Adrenal gland (tissue), 12 donors: Measurements from ENCODE around the gene STARD7. TPM values are rescaled to one million over a fixed set of nuclear protein-coding genes. Genes with fewer than 3 reads are reported as not detected.

Experiments used
- DNase-seq, 7 donors: peaks; one replicate each; pipeline ENCODE4 v3.0.0-alpha.2; 2019 to 2020
- H3K27ac ChIP-seq, 5 donors: fragments of 200-600 bp; sonication (generic) in 4 of 5; 1 replicate in 3 of 5; 2 replicates in 2 of 5; pipeline versions ENCODE4 v1.5.1 to v1.8.0; 2016 to 2020; ENCODE audit warnings: mild to moderate bottlenecking in 1 of 5
- H3K27me3 ChIP-seq: fragments of 200-600 bp; 2 replicates; pipeline ENCODE4 v1.8.0; 2021
- H3K36me3 ChIP-seq, 2 donors: fragments of 200-600 bp; replicated peaks in 1 of 2; 1 replicate in 1 of 2; 2 replicates in 1 of 2; pipeline versions ENCODE4 v1.5.1 to v1.8.0; 2018 to 2022
- H3K4me1 ChIP-seq, 2 donors: fragments of 200-600 bp; replicated peaks in 1 of 2; 1 replicate in 1 of 2; 2 replicates in 1 of 2; pipeline versions ENCODE4 v1.5.1 to v1.8.0; 2018 to 2021
- H3K4me3 ChIP-seq, 4 donors: fragments of 200-600 bp; sonication (generic) in 3 of 4; one replicate each; pipeline ENCODE4 v1.5.1; 2016 to 2018
- H3K9me3 ChIP-seq, 3 donors: fragments of 200-600 bp; sonication (generic) in 1 of 3; replicated peaks in 1 of 3; 1 replicate in 2 of 3; 2 replicates in 1 of 3; pipeline versions ENCODE4 v1.5.1 to v1.8.0; 2016 to 2021
- POLR2A ChIP-seq, 2 donors: fragments of 450-650 bp; IDR thresholded peaks; one replicate each; pipeline ENCODE4 v1.6.1; 2017; ENCODE audit warnings: antibody characterized with exemption in 2 of 2, mild to moderate bottlenecking in 2 of 2, moderate library complexity in 1 of 2
- WGBS, 4 donors: extraction: QIAGEN DNeasy Blood & Tissue Kit in 2 of 4; methylation state at CpG; one replicate each; pipeline versions ENCODE4 v1.1.5 to v1.1.7; 2013 to 2017; 5-methylcytosine and 5-hydroxymethylcytosine counted together
- intact Hi-C, 2 donors: fragments of 100-400 bp; cut with DNase I; formaldehyde crosslinking; loops; one replicate each; pipeline versions ENCODE4 v1.14.1 to v1.15.0; 2022 to 2023
- polyA plus RNA-seq, 3 donors: library from polyadenylated mRNA; stranded (reverse); fragments of 200-250 nt in 2 of 3; fragments of 350-450 nt in 1 of 3; fragmentation: Illumina TruSeq in 1 of 3; extraction: RNeasy Lipid Tissue Mini Kit (QIAGEN cat#74804) in 1 of 3; gene quantifications; one replicate each; pipeline ENCODE4 v1.2.3, GENCODE V29; 2013 to 2014
- total RNA-seq, 9 donors: library from RNA; depleted of rRNA in 4 of 9; stranded (reverse); fragments of >200 nt in 4 of 9; fragments of 120-200 nt in 1 of 9; fragmentation: NEBNext Ultra II Directional in 1 of 9; extraction: Animal tissue kit (Norgen Biotek cat#: 25700) in 1 of 9; gene quantifications; one replicate each; pipeline versions ENCODE4 v1.1.0 to v1.2.4, GENCODE V29; 2013 to 2023
- TF ChIP-seq, protein P1 (sequence below), 6 experiments: fragments of 450-650 bp in 4 of 6; fragments of 200-600 bp in 2 of 6; sonication (generic) in 1 of 6; IDR thresholded peaks; 1 replicate in 5 of 6; 2 replicates in 1 of 6; pipeline versions ENCODE4 v1.5.1 to v1.8.0; 2016 to 2021; ENCODE audit warnings: antibody characterized with exemption in 6 of 6, mild to moderate bottlenecking in 2 of 6, moderate library complexity in 1 of 6
- donor health status: healthy with polysubstance abuse.
- donor health status: Bipolar disorder and iron deficiency.
- donor health status: DM: yes; HTN: yes; CAD: no.
- donor health status: DM: no; HTN: no; CAD: no.
- donor health status: DM: no; HTN: no; CAD: no.
- donor health status: DM: yes; HTN: yes; CAD: no.

STARD7 gene
- total and polyA plus RNA-seq, 12 donors, result 37.8 to 209 (median 160) TPM

DNA sequence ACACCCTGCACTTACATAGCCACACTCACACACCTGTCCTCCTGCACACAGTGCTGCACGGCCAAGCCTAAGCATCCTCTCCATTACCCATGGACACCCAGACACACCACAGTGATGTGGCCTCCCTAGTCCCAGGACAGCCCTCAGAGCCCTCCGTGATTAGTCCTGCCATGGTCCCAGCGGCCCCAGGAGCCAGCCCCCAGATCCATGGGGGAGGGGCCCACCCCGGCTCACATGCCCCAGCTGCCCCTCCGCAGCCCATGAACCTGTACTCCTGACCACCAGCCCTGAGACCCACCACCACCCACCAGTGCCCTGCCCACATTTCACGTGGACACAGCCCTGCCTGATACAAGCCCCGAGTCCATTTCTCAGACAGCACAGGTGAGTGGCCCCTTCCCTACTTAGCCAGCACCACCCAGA, 55.3 kb downstream of the STARD7 start:
- 83 to 92% (median 90%) methylated on average over 1 to 7 of the region's 7 CpGs for WGBS, 4 donors
- Histone ChIP-seq H3K4me3 (no peak overlapping the region), H3K9me3 (no peaks in the 10 kb centered on the region), H3K4me1 (no peaks in the 10 kb centered on the region), H3K27ac (no peak overlapping the region), H3K27me3 (no peaks in the 10 kb centered on the region), H3K36me3 (no peaks in the 10 kb centered on the region)
- TF ChIP-seq POLR2A (IDR thresholded peaks at IDR 0.05), result no peak
- TF ChIP-seq, protein P1, sequence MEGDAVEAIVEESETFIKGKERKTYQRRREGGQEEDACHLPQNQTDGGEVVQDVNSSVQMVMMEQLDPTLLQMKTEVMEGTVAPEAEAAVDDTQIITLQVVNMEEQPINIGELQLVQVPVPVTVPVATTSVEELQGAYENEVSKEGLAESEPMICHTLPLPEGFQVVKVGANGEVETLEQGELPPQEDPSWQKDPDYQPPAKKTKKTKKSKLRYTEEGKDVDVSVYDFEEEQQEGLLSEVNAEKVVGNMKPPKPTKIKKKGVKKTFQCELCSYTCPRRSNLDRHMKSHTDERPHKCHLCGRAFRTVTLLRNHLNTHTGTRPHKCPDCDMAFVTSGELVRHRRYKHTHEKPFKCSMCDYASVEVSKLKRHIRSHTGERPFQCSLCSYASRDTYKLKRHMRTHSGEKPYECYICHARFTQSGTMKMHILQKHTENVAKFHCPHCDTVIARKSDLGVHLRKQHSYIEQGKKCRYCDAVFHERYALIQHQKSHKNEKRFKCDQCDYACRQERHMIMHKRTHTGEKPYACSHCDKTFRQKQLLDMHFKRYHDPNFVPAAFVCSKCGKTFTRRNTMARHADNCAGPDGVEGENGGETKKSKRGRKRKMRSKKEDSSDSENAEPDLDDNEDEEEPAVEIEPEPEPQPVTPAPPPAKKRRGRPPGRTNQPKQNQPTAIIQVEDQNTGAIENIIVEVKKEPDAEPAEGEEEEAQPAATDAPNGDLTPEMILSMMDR (IDR thresholded peaks at IDR 0.05), result no peak
- no peak for DNase-seq
- intact Hi-C loops, result no loop called here

DNA sequence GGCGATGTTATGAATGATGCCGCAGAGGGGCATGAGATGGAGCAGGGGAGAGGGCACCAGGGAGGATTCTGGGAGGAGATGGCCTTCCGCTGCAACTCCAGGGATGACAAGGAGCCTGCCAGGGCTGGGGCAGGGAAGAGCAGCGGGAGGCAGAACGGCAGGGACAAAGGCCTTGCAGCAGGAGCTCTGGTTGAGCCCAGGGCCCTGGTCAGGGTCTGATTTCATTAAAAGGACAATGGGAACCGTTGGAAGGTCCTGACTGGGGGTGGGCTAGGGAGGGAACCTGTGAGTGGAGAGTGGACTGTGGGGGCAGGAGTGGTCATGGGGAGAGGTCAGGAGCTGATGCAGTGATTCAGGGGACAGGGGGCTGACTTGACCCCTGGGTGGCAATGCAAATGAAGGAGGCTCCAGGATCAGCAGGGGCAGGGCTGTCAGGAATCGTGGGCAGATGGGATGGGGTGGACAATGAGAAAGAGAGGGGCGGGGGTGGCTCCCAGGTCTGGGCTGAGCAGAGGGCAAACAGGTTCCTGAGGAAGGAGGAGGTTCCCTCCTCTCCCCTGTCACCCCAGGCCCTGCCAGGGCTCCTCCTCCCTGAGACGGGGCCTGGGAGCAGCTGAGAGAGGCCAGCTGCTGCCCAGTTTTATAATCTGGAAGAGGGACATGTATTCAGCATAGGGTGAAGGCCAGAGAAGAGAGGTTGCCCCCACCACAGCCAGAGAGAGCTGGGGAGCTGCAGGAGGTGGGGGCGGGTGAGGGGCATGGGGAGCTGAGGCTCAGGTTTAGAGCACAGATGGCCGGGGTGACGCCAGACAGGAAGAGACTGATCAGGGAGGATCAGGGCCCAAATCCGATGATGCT, 56.1 kb downstream of the STARD7 start:
- no peaks in the 10 kb centered on the region for H3K27me3 ChIP-seq
- intact Hi-C loops, result no loop called here
- no peak overlapping the region for H3K27ac ChIP-seq
- H3K9me3 ChIP-seq, result no peaks in the 10 kb centered on the region
- no peaks in the 10 kb centered on the region for H3K4me1 ChIP-seq
- no peak overlapping the region for H3K4me3 ChIP-seq
- TF ChIP-seq POLR2A (IDR thresholded peaks at IDR 0.05), result no peak
- TF ChIP-seq, protein P1 (IDR thresholded peaks at IDR 0.05), result no peak
- DNase-seq, result no peak
- no peaks in the 10 kb centered on the region for H3K36me3 ChIP-seq
- WGBS, 4 donors, result 80 to 86% (median 84%) methylated on average over 11 to 13 of the region's 13 CpGs

DNA sequence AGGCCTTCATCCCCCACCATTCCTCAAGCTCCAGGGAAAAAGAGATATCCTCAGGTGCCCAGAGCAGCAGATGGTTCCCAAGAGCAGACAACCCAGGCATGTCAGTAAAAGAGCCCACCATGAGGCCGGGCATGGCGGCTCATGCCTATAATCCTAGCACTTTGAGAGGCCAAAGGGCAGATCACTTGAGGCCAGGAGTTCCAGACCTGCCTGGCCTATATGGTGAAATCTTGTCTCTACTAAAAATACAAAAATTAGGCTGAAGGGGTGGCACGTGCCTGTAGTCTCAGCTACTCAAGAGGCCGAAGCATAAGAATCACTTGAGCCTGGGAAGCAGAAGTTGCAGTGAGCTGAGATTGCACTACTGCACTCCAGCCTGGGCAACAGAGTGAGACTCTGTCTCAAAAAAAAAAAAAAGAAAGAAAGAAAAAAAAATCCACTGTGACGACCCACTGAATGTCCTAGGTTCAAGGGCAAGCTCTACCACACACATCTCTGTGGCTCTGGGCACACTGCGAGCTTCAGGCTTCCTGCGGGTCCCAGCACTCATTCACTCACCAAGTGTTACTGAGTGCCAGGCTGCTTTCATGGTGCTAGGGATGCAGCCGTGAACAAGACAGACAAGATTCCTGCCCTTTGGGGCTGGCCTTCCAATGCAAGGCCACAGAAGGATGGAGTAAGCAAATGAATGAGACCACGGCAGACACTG, 56.9 kb downstream of the STARD7 start:
- no peaks in the 10 kb centered on the region for H3K36me3 ChIP-seq
- 87 to 91% (median 88%) methylated on average over 9 of the region's 9 CpGs for WGBS, 4 donors
- H3K9me3 ChIP-seq, result no peaks in the 10 kb centered on the region
- H3K27me3 ChIP-seq, result no peaks in the 10 kb centered on the region
- no peak overlapping the region for H3K4me3 ChIP-seq
- no peak for DNase-seq
- TF ChIP-seq, protein P1 (IDR thresholded peaks at IDR 0.05), result no peak
- TF ChIP-seq POLR2A (IDR thresholded peaks at IDR 0.05), result no peak
- intact Hi-C loops, result no loop called here
- no peak overlapping the region for H3K27ac ChIP-seq
- peaks cover 6 to 7% of the 10 kb centered on the region in 2 donors for H3K4me1 ChIP-seq

DNA sequence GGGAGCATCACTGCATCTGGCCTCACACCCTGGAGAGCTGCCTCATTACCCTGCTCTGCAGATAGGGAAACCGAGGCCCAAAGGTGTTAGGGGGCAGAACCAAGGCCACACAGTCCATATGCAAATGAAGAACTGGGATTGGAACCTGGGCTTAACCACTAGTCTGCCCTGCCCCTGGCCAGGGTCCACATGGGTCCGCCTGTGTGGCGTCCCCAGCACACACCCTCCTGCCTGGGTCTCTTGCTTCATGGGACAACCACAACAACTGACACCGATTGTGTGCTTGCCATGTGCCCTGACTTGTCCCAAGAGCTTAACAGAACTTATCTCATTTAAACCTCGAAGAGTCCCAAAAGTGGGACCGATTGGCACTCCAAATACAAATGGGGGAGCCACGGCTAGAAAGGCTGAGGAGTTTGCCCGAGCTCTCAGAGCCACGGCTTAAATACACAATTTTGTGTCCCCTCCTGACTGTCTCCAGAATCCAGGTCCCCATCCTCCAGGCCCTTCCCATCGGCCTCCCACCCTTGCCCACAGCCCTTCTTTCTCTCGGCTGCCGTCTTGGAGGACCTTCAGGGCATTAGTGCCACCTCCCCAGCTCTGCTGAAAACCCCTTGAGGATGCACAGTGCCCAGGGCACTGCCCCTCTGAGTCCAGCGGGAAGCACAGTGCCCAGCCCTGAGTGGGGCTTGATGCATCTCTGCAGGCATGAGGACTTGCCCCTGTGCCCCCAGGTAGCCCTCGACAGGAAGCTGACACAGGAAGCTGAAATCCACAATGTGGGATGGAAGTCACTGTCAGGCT, 57.6 kb downstream of the STARD7 start:
- WGBS, 4 donors, result 88 to 93% (median 92%) methylated on average over 11 to 14 of the region's 14 CpGs
- Histone ChIP-seq H3K4me1 (peaks cover 7 to 14% of the 10 kb centered on the region in 2 donors), H3K27me3 (no peaks in the 10 kb centered on the region), H3K9me3 (no peaks in the 10 kb centered on the region), H3K36me3 (no peaks in the 10 kb centered on the region), H3K27ac (no peak overlapping the region), H3K4me3 (no peak overlapping the region)
- intact Hi-C loops, result no loop called here
- TF ChIP-seq POLR2A (IDR thresholded peaks at IDR 0.05), result no peak
- TF ChIP-seq, protein P1 (IDR thresholded peaks at IDR 0.05), result no peak
- DNase-seq, result no peak
